ENCODE data around the gene PYGO1.
A peak's percentile ranks its signal among the peaks of the same experiment; 100 is the strongest.
"Not testable (repeated sequence)": the region's sequence is repeated elsewhere in the genome, so short reads cannot be mapped to it uniquely, and the experiment has no call there.

Gene PYGO1

GRCh38 chr15:55499151-55499550, 89.0 kb downstream of the PYGO1 start:
- Mint-ChIP-seq H3K36me3 (ENCODE audit: low read depth) (no peaks in the 10 kb centered on the region), H3K27me3 (ENCODE audit: low read depth) (no peaks in the 10 kb centered on the region), H3K4me1 (peaks cover 7% of the 10 kb centered on the region), H3K27ac (no peak overlapping the region), H3K9me3 (peaks cover 5% of the 10 kb centered on the region), H3K4me3 (peak overlapping the region; percentile 96 to 97 (median 96))
- TF ChIP-seq CTCF (IDR thresholded peaks at IDR 0.05; ENCODE audit: unreplicated experiment in 3 of 3), result no peak

GRCh38 chr15:55498109-55498938, 89.8 kb downstream of the PYGO1 start:
- H3K4me1 Mint-ChIP-seq; H3K9me3 Mint-ChIP-seq; H3K27me3 Mint-ChIP-seq (ENCODE audit: low read depth); H3K36me3 Mint-ChIP-seq (ENCODE audit: low read depth): not testable (repeated sequence)
- peak overlapping the region; percentile 38 to 70 (median 68) for H3K27ac Mint-ChIP-seq
- H3K4me3 Mint-ChIP-seq, result peak overlapping the region; percentile 96 to 97 (median 96)

- Mint-ChIP-seq H3K27ac (no peak overlapping the region), H3K4me3 (peak overlapping the region; percentile 74 to 97 (median 96)), H3K4me1 (peaks cover 7% of the 10 kb centered on the region), H3K36me3 (ENCODE audit: low read depth) (peaks cover 11% of the 10 kb centered on the region), H3K27me3 (ENCODE audit: low read depth) (no peaks in the 10 kb centered on the region), H3K9me3 (no peaks in the 10 kb centered on the region)
- TF ChIP-seq CTCF (IDR thresholded peaks at IDR 0.05; ENCODE audit: unreplicated experiment in 3 of 3), result no peak
Measured at GRCh38 chr15:55496716-55497115, 91.4 kb downstream of the PYGO1 start.

- Mint-ChIP-seq H3K27ac (no peak overlapping the region), H3K4me3 (no peak overlapping the region), H3K4me1 (peaks cover 7% of the 10 kb centered on the region), H3K9me3 (no peaks in the 10 kb centered on the region), H3K36me3 (ENCODE audit: low read depth) (peaks cover 22% of the 10 kb centered on the region), H3K27me3 (ENCODE audit: low read depth) (no peaks in the 10 kb centered on the region)
- TF ChIP-seq CTCF (IDR thresholded peaks at IDR 0.05; ENCODE audit: unreplicated experiment in 3 of 3), result no peak
Measured at GRCh38 chr15:55494931-55495330, 93.2 kb downstream of the PYGO1 start.

GRCh38 chr15:55488952-55489600, 99.1 kb downstream of the PYGO1 start:
- not testable (repeated sequence) for H3K4me3 Mint-ChIP-seq; H3K4me1 Mint-ChIP-seq; H3K27me3 Mint-ChIP-seq (ENCODE audit: low read depth); H3K27ac Mint-ChIP-seq; H3K9me3 Mint-ChIP-seq
- peaks cover 65% of the 10 kb centered on the region for H3K36me3 Mint-ChIP-seq (ENCODE audit: low read depth)

Data from nephron (organoid).